ENCODE data around the gene PON3.

- TF ChIP-seq POLR2A (IDR thresholded peaks at IDR 0.05; ENCODE audit: low read depth) (no peak), CTCF (IDR thresholded peaks at IDR 0.05) (no peak), EP300 (IDR thresholded peaks at IDR 0.05) (no peak)
These were observed 2.2 kb upstream of the PON3 start for GRCh38 chr7:95398155-95398940.
